Measurements from ENCODE around the gene ZNF625.

ZNF625 gene

GRCh38 chr19:12156223-12157058 lies at the start of gene ZNF625:
Gene ZNF625, minus strand, starts transcription at chr19:12156734. Its CDS starts 176 bp downstream, at chr19:12156558.
- Histone ChIP-seq H3K4me3 (ENCODE audit: low read depth in 1 of 2, low read length in 2 of 2) (peak within 1 kb of the TSS; percentile 84 to 89), H3K9me3 (ENCODE audit: control insufficient read depth in 1 of 2, low read length in 2 of 2) (no peaks in the 10 kb centered on the region), H3K27me3 (ENCODE audit: control insufficient read depth in 1 of 2, insufficient read depth in 2 of 2, low read length in 2 of 2) (no peaks in the 10 kb centered on the region), H3K27ac (ENCODE audit: low read depth, low read length) (no peak within 1 kb of the TSS), H3K4me1 (ENCODE audit: control insufficient read depth in 1 of 2, insufficient read depth in 2 of 2, low read length in 2 of 2) (peaks cover 4 to 10% of the 10 kb centered on the region in 2 donors), H3K36me3 (ENCODE audit: control insufficient read depth in 1 of 2, insufficient read depth in 2 of 2, low read length in 2 of 2) (peaks cover 0 to 3% of the 10 kb centered on the region in 2 donors), H3K9ac (ENCODE audit: low read depth in 1 of 2, low read length in 2 of 2) (peak within 1 kb of the TSS; percentile 70 to 78)

- no peak overlapping the region for H3K27ac ChIP-seq (ENCODE audit: low read depth, low read length)
- peaks cover 31 to 32% of the 10 kb centered on the region in 2 donors for H3K9me3 ChIP-seq (ENCODE audit: control insufficient read depth in 1 of 2, low read length in 2 of 2)
- H3K4me3 ChIP-seq (ENCODE audit: low read depth in 1 of 2, low read length in 2 of 2) = no peak overlapping the region
- no peaks in the 10 kb centered on the region for H3K27me3 ChIP-seq (ENCODE audit: control insufficient read depth in 1 of 2, insufficient read depth in 2 of 2, low read length in 2 of 2)
- H3K36me3 ChIP-seq (ENCODE audit: control insufficient read depth in 1 of 2, insufficient read depth in 2 of 2, low read length in 2 of 2) = peaks cover 0 to 15% of the 10 kb centered on the region in 2 donors
- no peak overlapping the region for H3K9ac ChIP-seq (ENCODE audit: low read depth in 1 of 2, low read length in 2 of 2)
- no peaks in the 10 kb centered on the region for H3K4me1 ChIP-seq (ENCODE audit: control insufficient read depth in 1 of 2, insufficient read depth in 2 of 2, low read length in 2 of 2)
These were observed 48.8 kb upstream of the ZNF625 start for GRCh38 chr19:12205296-12205695.

GRCh38 chr19:12202250-12202649 lies 45.7 kb upstream of the ZNF625 start:
- no peak overlapping the region for H3K9ac ChIP-seq (ENCODE audit: low read depth in 1 of 2, low read length in 2 of 2)
- H3K4me1 ChIP-seq (ENCODE audit: control insufficient read depth in 1 of 2, insufficient read depth in 2 of 2, low read length in 2 of 2) = no peaks in the 10 kb centered on the region
- H3K9me3 ChIP-seq (ENCODE audit: control insufficient read depth in 1 of 2, low read length in 2 of 2) = peaks cover 14 to 19% of the 10 kb centered on the region in 2 donors
- H3K27me3 ChIP-seq (ENCODE audit: control insufficient read depth in 1 of 2, insufficient read depth in 2 of 2, low read length in 2 of 2) = no peaks in the 10 kb centered on the region
- peaks cover 0 to 2% of the 10 kb centered on the region in 2 donors for H3K36me3 ChIP-seq (ENCODE audit: control insufficient read depth in 1 of 2, insufficient read depth in 2 of 2, low read length in 2 of 2)
- no peak overlapping the region for H3K4me3 ChIP-seq (ENCODE audit: low read depth in 1 of 2, low read length in 2 of 2)
- H3K27ac ChIP-seq (ENCODE audit: low read depth, low read length) = no peak overlapping the region

- Histone ChIP-seq H3K9ac (ENCODE audit: low read depth in 1 of 2, low read length in 2 of 2) (no peak overlapping the region), H3K9me3 (ENCODE audit: control insufficient read depth in 1 of 2, low read length in 2 of 2) (peaks cover 13 to 16% of the 10 kb centered on the region in 2 donors), H3K4me1 (ENCODE audit: control insufficient read depth in 1 of 2, insufficient read depth in 2 of 2, low read length in 2 of 2) (no peaks in the 10 kb centered on the region), H3K4me3 (ENCODE audit: low read depth in 1 of 2, low read length in 2 of 2) (no peak overlapping the region), H3K27ac (ENCODE audit: low read depth, low read length) (no peak overlapping the region), H3K27me3 (ENCODE audit: control insufficient read depth in 1 of 2, insufficient read depth in 2 of 2, low read length in 2 of 2) (no peaks in the 10 kb centered on the region), H3K36me3 (ENCODE audit: control insufficient read depth in 1 of 2, insufficient read depth in 2 of 2, low read length in 2 of 2) (no peaks in the 10 kb centered on the region)
These were observed 43.4 kb upstream of the ZNF625 start for GRCh38 chr19:12199757-12200419.

- no peak overlapping the region for H3K4me3 ChIP-seq (ENCODE audit: low read depth in 1 of 2, low read length in 2 of 2)
- H3K4me1 ChIP-seq (ENCODE audit: control insufficient read depth in 1 of 2, insufficient read depth in 2 of 2, low read length in 2 of 2) = no peaks in the 10 kb centered on the region
- H3K9ac ChIP-seq (ENCODE audit: low read depth in 1 of 2, low read length in 2 of 2) = no peak overlapping the region
- H3K36me3 ChIP-seq (ENCODE audit: control insufficient read depth in 1 of 2, insufficient read depth in 2 of 2, low read length in 2 of 2) = no peaks in the 10 kb centered on the region
- H3K27ac ChIP-seq (ENCODE audit: low read depth, low read length) = no peak overlapping the region
- H3K27me3 ChIP-seq (ENCODE audit: control insufficient read depth in 1 of 2, insufficient read depth in 2 of 2, low read length in 2 of 2) = no peaks in the 10 kb centered on the region
- H3K9me3 ChIP-seq (ENCODE audit: control insufficient read depth in 1 of 2, low read length in 2 of 2) = peaks cover 20 to 23% of the 10 kb centered on the region in 2 donors
These were observed 41.6 kb upstream of the ZNF625 start for GRCh38 chr19:12198136-12198535.

GRCh38 chr19:12194827-12195731 lies 38.5 kb upstream of the ZNF625 start:
- Histone ChIP-seq H3K4me1 (ENCODE audit: control insufficient read depth in 1 of 2, insufficient read depth in 2 of 2, low read length in 2 of 2) (no peaks in the 10 kb centered on the region), H3K9ac (ENCODE audit: low read depth in 1 of 2, low read length in 2 of 2) (peak overlapping the region; percentile 12 to 45), H3K4me3 (ENCODE audit: low read depth in 1 of 2, low read length in 2 of 2) (peak overlapping the region; percentile 60 to 67), H3K9me3 (ENCODE audit: control insufficient read depth in 1 of 2, low read length in 2 of 2) (peaks cover 26 to 44% of the 10 kb centered on the region in 2 donors), H3K27me3 (ENCODE audit: control insufficient read depth in 1 of 2, insufficient read depth in 2 of 2, low read length in 2 of 2) (no peaks in the 10 kb centered on the region), H3K27ac (ENCODE audit: low read depth, low read length) (peak overlapping the region; percentile 55), H3K36me3 (ENCODE audit: control insufficient read depth in 1 of 2, insufficient read depth in 2 of 2, low read length in 2 of 2) (peaks cover 3 to 11% of the 10 kb centered on the region in 2 donors)

GRCh38 chr19:12187625-12188024 lies 31.1 kb upstream of the ZNF625 start:
- Histone ChIP-seq H3K27ac (ENCODE audit: low read depth, low read length) (no peak overlapping the region), H3K9me3 (ENCODE audit: control insufficient read depth in 1 of 2, low read length in 2 of 2) (peaks cover 74 to 80% of the 10 kb centered on the region in 2 donors), H3K36me3 (ENCODE audit: control insufficient read depth in 1 of 2, insufficient read depth in 2 of 2, low read length in 2 of 2) (peaks cover 57 to 65% of the 10 kb centered on the region in 2 donors), H3K4me3 (ENCODE audit: low read depth in 1 of 2, low read length in 2 of 2) (peak overlapping the region; percentile 28 to 50), H3K27me3 (ENCODE audit: control insufficient read depth in 1 of 2, insufficient read depth in 2 of 2, low read length in 2 of 2) (no peaks in the 10 kb centered on the region), H3K9ac (ENCODE audit: low read depth in 1 of 2, low read length in 2 of 2) (no peak overlapping the region), H3K4me1 (ENCODE audit: control insufficient read depth in 1 of 2, insufficient read depth in 2 of 2, low read length in 2 of 2) (no peaks in the 10 kb centered on the region)

GRCh38 chr19:12180377-12180776 lies 23.8 kb upstream of the ZNF625 start:
- Histone ChIP-seq H3K9ac (ENCODE audit: low read depth in 1 of 2, low read length in 2 of 2) (no peak overlapping the region), H3K9me3 (ENCODE audit: control insufficient read depth in 1 of 2, low read length in 2 of 2) (peaks cover 45 to 63% of the 10 kb centered on the region in 2 donors), H3K4me3 (ENCODE audit: low read depth in 1 of 2, low read length in 2 of 2) (no peak overlapping the region)

GRCh38 chr19:12166626-12167025 lies 10.1 kb upstream of the ZNF625 start:
- Histone ChIP-seq H3K9ac (ENCODE audit: low read depth in 1 of 2, low read length in 2 of 2) (no peak overlapping the region), H3K27ac (ENCODE audit: low read depth, low read length) (no peak overlapping the region), H3K27me3 (ENCODE audit: control insufficient read depth in 1 of 2, insufficient read depth in 2 of 2, low read length in 2 of 2) (no peaks in the 10 kb centered on the region), H3K36me3 (ENCODE audit: control insufficient read depth in 1 of 2, insufficient read depth in 2 of 2, low read length in 2 of 2) (peaks cover 0 to 22% of the 10 kb centered on the region in 2 donors), H3K9me3 (ENCODE audit: control insufficient read depth in 1 of 2, low read length in 2 of 2) (no peaks in the 10 kb centered on the region), H3K4me3 (ENCODE audit: low read depth in 1 of 2, low read length in 2 of 2) (no peak overlapping the region), H3K4me1 (ENCODE audit: control insufficient read depth in 1 of 2, insufficient read depth in 2 of 2, low read length in 2 of 2) (peaks cover 11 to 13% of the 10 kb centered on the region in 2 donors)

More at GRCh38 chr19:12180377-12180776, 23.8 kb upstream of the ZNF625 start:
- no peaks in the 10 kb centered on the region for H3K4me1 ChIP-seq (ENCODE audit: control insufficient read depth in 1 of 2, insufficient read depth in 2 of 2, low read length in 2 of 2)
- no peak overlapping the region for H3K27ac ChIP-seq (ENCODE audit: low read depth, low read length)
- H3K27me3 ChIP-seq (ENCODE audit: control insufficient read depth in 1 of 2, insufficient read depth in 2 of 2, low read length in 2 of 2) = no peaks in the 10 kb centered on the region
- H3K36me3 ChIP-seq (ENCODE audit: control insufficient read depth in 1 of 2, insufficient read depth in 2 of 2, low read length in 2 of 2) = peaks cover 27 to 28% of the 10 kb centered on the region in 2 donors

Measured in duodenal mucosa (tissue), 2 donors.